ENCODE measurements around the gene RHOC. TPM values are rescaled to one million over a fixed set of nuclear protein-coding genes. Genes with fewer than 3 reads are reported as not detected.

The RHOC gene
- total RNA-seq, 2 experiments from 2014 or later = 81.2 to 85.5 TPM

DNA sequence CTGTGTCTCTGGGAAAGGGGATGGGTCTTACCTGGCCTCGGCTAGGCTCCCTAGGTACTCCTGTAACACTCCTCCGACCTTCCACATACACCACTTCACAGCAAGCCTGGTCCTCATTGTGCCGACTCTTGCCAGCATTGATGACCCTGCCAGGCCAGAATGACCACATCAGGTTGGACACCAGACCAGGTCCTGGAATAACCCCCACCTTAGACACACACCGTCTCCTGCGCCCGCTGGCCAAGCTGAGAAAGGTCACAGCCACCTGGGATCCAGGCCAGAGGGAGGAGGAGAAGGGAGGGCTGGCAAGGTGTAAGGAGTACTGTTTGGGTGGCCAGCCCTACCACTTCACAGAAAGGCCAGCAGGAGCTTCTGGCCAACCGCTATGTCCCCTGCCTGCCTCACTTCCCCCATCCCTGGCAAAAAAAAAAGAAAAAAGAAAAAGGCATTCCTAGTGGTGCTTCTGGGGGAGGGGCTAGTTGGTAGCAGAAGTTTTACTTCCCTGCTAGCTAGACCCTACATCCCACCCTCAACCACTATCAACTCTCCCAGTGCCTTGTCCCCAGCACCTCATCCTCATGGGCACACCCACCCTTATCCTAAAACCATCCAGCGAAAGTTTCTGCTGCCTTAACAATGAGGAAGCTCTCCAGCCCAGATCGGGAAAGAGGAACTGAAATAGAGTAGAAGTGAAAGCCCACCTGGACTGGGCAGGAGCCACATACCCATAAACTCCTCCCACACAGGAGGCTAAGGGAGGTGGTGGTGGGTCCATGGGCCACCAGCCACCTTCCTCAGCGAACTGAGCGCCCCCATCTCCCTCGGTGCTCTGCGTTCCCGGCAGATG is 6.8 kb upstream of the RHOC start:
- POLR2A ChIA-PET = interaction anchor here (1.1 to 2.3 kb wide), 3 partner anchors 9 to 95 kb away, joined by 3 to 8 read pairs (median 4); partner anchors contain the start of gene ST7L
- Mint-ChIP-seq H3K9me3 (no peaks in the 10 kb centered on the region), H3K4me3 (peak overlapping the region; percentile 81), H3K27me3 (peaks cover 44% of the 10 kb centered on the region), H3K27ac (no peak overlapping the region), H3K36me3 (no peaks in the 10 kb centered on the region), H3K4me1 (peaks cover 23% of the 10 kb centered on the region)
- ATAC-seq (ENCODE audit: low read depth) (no peak), DNase-seq (no peak)

DNA sequence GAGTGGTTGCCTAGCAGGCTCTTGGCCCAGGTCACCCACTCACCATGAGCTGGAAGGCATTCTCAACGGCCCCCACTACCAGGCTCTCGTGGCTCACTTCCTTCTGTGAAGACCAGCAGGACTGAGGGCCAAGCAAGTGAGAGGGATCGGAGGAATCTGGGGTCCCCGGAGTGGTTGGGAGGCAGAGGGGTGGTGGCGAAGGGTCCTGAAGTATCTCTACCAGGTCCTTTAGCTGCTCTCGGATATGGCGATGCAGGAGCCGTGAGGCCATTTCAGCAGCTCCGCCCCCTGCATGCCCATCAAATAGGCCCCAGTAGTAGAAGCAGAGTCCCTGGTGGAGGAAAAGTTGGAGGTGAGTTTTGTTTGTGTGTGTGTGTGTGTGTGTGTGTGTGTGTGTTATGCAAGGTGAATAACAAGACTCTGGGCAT is 5.8 kb upstream of the RHOC start:
- no peaks in the 10 kb centered on the region for H3K36me3 Mint-ChIP-seq
- peaks cover 21% of the 10 kb centered on the region for H3K4me1 Mint-ChIP-seq
- no peak overlapping the region for H3K4me3 Mint-ChIP-seq
- ATAC-seq (ENCODE audit: low read depth) (no peak), DNase-seq (no peak)
- H3K27ac Mint-ChIP-seq = no peak overlapping the region
- POLR2A ChIA-PET = no interaction called here
- H3K27me3 Mint-ChIP-seq = peaks cover 50% of the 10 kb centered on the region
- no peaks in the 10 kb centered on the region for H3K9me3 Mint-ChIP-seq

DNA sequence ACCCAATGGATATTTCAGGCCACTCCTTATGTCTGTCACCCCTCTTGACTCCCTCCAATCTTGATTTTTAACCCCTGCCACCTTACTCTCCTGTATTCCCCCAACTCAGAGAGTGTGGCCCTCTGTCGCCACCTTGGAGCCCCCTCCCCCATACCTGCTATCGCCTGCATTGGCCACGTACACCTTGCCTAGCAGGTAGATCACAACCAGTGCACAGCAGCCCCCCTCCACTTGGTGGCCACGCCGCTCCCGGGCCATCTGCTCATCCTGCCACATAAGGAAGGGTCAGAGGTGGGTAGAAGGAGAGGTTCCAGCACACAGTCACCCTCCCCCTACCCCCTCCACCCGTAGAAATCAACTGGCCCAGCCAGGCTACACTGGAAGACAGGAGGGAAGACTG is 5.3 kb upstream of the RHOC start:
- Mint-ChIP-seq H3K9me3 (no peaks in the 10 kb centered on the region), H3K27me3 (peaks cover 55% of the 10 kb centered on the region), H3K27ac (no peak overlapping the region), H3K36me3 (no peaks in the 10 kb centered on the region), H3K4me3 (no peak overlapping the region), H3K4me1 (peaks cover 24% of the 10 kb centered on the region)
- DNase-seq = no peak
- no peak for ATAC-seq (ENCODE audit: low read depth)
- POLR2A ChIA-PET = no interaction called here

GRCh38 chr1:112711670-112712069 is 4.7 kb upstream of the RHOC start:
- Mint-ChIP-seq H3K27me3 (peaks cover 55% of the 10 kb centered on the region), H3K27ac (no peak overlapping the region), H3K4me3 (no peak overlapping the region), H3K4me1 (peaks cover 24% of the 10 kb centered on the region), H3K9me3 (no peaks in the 10 kb centered on the region), H3K36me3 (no peaks in the 10 kb centered on the region)
- POLR2A ChIA-PET = no interaction called here
- no peak for ATAC-seq (ENCODE audit: low read depth)
- no peak for DNase-seq

- Mint-ChIP-seq H3K4me1 (peaks cover 21% of the 10 kb centered on the region), H3K27me3 (peaks cover 55% of the 10 kb centered on the region), H3K36me3 (no peaks in the 10 kb centered on the region), H3K9me3 (no peaks in the 10 kb centered on the region), H3K27ac (no peak overlapping the region), H3K4me3 (no peak overlapping the region)
- no peak for ATAC-seq (ENCODE audit: low read depth)
- POLR2A ChIA-PET = no interaction called here
- DNase-seq = no peak
Measured at GRCh38 chr1:112711041-112711440, 4.1 kb upstream of the RHOC start.

DNA sequence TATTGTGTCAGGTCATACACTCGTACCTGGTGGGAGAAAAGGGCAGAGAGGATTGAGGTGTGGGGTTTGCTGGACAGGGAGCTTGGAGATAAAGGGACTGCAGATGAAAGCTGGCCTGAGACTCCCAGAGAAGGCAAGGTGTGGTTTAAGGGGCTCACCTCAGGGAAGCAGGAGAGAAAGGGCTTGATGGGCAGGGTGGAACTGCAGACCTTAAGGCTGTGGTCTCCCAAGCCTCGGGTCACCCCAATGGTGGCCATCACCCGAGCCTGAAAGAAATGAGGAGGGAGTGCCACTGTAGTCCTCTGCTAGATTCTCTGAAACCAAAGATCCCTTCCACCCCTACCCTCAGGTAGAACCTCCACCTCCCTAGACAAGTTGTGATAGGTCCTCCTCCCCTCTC is 3.7 kb upstream of the RHOC start:
- Mint-ChIP-seq H3K9me3 (no peaks in the 10 kb centered on the region), H3K27ac (no peak overlapping the region), H3K27me3 (peaks cover 55% of the 10 kb centered on the region), H3K4me1 (peaks cover 20% of the 10 kb centered on the region), H3K36me3 (no peaks in the 10 kb centered on the region), H3K4me3 (no peak overlapping the region)
- no peak for ATAC-seq (ENCODE audit: low read depth)
- DNase-seq = no peak
- POLR2A ChIA-PET = no interaction called here

DNA sequence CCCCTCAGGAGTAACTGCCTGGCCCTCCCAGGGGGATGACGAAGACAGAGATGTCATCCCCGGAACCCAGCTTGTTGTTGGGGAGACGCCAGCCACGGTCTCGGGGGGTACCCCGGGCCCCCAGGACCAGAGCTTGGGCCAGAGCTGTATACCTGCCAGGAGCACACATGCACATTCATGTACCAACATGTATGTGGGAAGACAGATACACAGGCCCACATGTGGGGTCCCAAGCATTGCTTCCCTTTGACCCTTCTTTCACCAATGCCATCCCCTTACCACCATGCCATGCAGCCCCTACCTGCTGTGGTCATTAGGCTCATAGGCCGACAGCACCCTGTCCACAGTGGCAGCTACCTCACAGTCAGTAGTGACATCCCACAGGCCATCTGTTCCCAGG is 3.2 kb upstream of the RHOC start:
- peaks cover 55% of the 10 kb centered on the region for H3K27me3 Mint-ChIP-seq
- ATAC-seq (ENCODE audit: low read depth) (no peak), DNase-seq (no peak)
- peaks cover 22% of the 10 kb centered on the region for H3K4me1 Mint-ChIP-seq
- POLR2A ChIA-PET = interaction anchor here (1.2 kb wide), 1 partner anchor 35 kb away, joined by 5 read pairs; the partner anchor contains the start of gene MOV10
- H3K9me3 Mint-ChIP-seq = no peaks in the 10 kb centered on the region
- no peak overlapping the region for H3K4me3 Mint-ChIP-seq
- no peaks in the 10 kb centered on the region for H3K36me3 Mint-ChIP-seq
- no peak overlapping the region for H3K27ac Mint-ChIP-seq

DNA sequence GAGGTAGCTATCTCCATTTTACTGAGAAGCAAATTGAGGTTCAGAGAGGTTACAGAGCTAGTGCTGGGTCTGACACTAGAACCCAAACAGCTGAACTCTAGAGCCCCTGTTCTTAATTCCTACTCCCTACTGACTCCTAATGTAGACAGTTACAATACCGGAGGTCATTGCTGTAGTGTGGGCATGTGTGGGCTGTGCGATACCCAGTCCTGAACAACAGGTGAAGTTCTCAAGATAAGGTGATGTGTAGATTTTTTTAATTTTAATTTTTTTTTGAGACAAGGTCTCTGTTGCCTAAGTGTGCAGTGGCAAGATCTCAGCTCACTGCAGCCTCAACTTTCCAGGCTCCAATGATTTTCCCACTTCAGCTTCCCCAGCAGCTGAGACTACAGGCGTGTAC is 1.6 kb upstream of the RHOC start:
- H3K4me3 Mint-ChIP-seq = no peak overlapping the region
- DNase-seq (no peak), ATAC-seq (ENCODE audit: low read depth) (no peak)
- H3K4me1 Mint-ChIP-seq = peaks cover 29% of the 10 kb centered on the region
- H3K27ac Mint-ChIP-seq = no peak overlapping the region
- no peaks in the 10 kb centered on the region for H3K36me3 Mint-ChIP-seq
- POLR2A ChIA-PET = interaction anchor here (0.5 to 1.2 kb wide), 3 partner anchors 40 to 90 kb away, joined by 4 to 5 read pairs (median 4); partner anchors contain the start of genes CAPZA1 and ST7L
- H3K27me3 Mint-ChIP-seq = peaks cover 44% of the 10 kb centered on the region
- H3K9me3 Mint-ChIP-seq = no peaks in the 10 kb centered on the region

DNA sequence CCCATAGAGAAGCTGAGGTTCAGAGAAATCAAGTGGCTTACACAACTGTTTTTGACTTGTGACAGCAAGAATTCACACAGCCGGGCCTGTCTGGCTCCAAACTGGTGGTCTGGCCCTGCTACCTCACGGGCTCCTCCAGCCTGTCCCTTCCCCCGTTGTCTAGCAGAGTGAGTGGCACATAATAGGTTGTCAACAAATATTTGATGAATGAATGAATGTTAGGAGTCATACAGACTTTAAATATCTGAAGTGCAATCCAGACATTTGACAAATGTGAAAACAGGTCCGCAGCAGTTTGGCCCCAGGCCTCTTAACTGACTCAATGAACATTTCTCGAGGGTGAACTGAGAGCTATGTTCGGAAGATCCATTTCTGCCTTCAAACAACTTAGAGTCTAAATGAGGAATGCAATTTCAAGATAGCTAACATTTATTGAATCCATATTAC is 1.1 kb upstream of the RHOC start:
- no peaks in the 10 kb centered on the region for H3K36me3 Mint-ChIP-seq
- DNase-seq (no peak), ATAC-seq (ENCODE audit: low read depth) (no peak)
- POLR2A ChIA-PET = interaction anchor here (1.1 to 1.2 kb wide), 2 partner anchors 39 to 89 kb away, joined by 4 to 5 read pairs; partner anchors contain the start of genes CAPZA1 and ST7L
- H3K4me1 Mint-ChIP-seq = peaks cover 31% of the 10 kb centered on the region
- H3K27ac Mint-ChIP-seq = no peak overlapping the region
- no peaks in the 10 kb centered on the region for H3K9me3 Mint-ChIP-seq
- peak overlapping the region; percentile 84 for H3K4me3 Mint-ChIP-seq
- H3K27me3 Mint-ChIP-seq = peaks cover 40% of the 10 kb centered on the region

DNA sequence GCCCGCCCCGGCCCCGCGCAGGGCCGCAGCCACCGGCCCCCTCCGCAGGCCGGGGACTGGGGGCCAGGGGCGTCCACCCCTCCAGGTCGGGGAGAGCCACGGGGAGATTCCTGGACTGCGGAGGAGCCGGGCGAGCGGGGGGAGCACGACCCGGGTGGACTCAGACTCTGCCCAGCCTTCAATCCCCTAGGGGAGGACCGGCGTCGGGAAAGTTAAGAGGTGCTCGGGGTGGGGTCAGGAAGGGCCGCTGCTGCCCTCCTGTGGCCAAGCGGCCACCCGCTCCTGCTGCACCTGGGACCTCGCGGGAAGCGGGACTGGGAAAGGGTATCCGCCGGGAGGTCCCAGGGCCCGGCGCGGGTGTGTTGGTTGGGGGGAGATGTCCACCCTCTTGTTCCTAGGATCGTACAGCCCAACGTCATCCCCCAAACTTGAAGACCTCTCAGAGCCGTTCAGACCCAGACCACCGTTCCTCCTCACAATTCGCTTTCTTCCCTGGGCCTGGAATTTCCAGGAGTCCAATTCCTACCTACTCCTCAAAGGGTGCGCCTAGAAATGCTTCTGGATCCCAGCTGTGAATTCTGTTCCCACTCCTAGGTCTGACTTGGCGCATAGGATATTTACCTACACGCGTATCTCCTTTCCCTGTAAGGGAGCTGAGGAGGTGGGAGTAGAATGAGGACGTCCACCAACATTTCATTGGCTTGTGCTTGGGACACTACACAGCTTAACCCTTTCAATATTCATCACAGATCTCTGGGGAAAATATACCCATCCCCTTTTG is 484 bp upstream of the RHOC start:
- ATAC-seq (ENCODE audit: low read depth) (peak; percentile 47), DNase-seq (peak; percentile 79)
- H3K27ac Mint-ChIP-seq = peak overlapping the region; percentile 74
- H3K27me3 Mint-ChIP-seq = peaks cover 34% of the 10 kb centered on the region
- peaks cover 35% of the 10 kb centered on the region for H3K4me1 Mint-ChIP-seq
- no peaks in the 10 kb centered on the region for H3K9me3 Mint-ChIP-seq
- H3K4me3 Mint-ChIP-seq = peak overlapping the region; percentile 84
- POLR2A ChIA-PET = interaction anchor here (0.6 to 1.3 kb wide), 4 partner anchors 33 to 88 kb away, joined by 3 to 5 read pairs (median 4); partner anchors contain the start of genes CAPZA1, MOV10 and ST7L
- H3K36me3 Mint-ChIP-seq = peaks cover 1% of the 10 kb centered on the region

GRCh38 chr1:112704934-112705627 is 1.8 kb downstream of the RHOC start:
- H3K36me3 Mint-ChIP-seq = peaks cover 8% of the 10 kb centered on the region
- no peaks in the 10 kb centered on the region for H3K9me3 Mint-ChIP-seq
- DNase-seq = peak; percentile 60
- peak overlapping the region; percentile 89 for H3K27ac Mint-ChIP-seq
- H3K4me1 Mint-ChIP-seq = peaks cover 51% of the 10 kb centered on the region
- peaks cover 23% of the 10 kb centered on the region for H3K27me3 Mint-ChIP-seq
- H3K4me3 Mint-ChIP-seq = peak overlapping the region; percentile 84
- peak; percentile 81 for ATAC-seq (ENCODE audit: low read depth)
- POLR2A ChIA-PET = interaction anchor here (0.6 to 4.2 kb wide), 7 partner anchors 10 to 314 kb away, joined by 3 to 35 read pairs (median 7); partner anchors contain the start of genes CAPZA1, MOV10, PPM1J and ST7L

DNA sequence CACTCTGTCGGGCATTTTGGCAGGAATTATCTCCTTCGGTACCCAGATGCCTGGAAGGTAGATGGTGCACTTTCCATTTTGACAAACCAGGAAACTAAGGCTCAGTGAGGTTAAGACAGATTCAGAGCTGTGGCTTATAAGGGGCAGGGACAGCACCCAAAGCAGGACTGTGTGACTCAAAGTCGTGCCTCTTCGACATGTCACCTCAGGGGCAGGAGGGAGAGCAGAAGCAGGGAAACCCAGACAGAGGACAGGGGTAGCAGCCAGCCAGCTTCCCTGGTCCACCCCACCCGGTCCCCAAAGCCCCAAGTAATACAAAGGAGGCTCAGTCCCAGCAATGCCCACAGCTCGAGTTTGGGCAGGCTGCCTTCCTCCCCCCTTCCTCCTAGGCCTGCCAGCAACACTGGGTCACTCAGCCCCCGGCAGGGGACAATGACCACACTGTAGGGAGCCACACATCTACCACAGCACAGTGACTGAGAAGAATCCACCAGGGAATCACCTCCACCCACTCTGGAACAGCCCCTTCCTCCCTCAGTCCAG is 2.5 kb downstream of the RHOC start:
- DNase-seq (no peak), ATAC-seq (ENCODE audit: low read depth) (no peak)
- Mint-ChIP-seq H3K9me3 (no peaks in the 10 kb centered on the region), H3K4me1 (peaks cover 52% of the 10 kb centered on the region), H3K36me3 (peaks cover 8% of the 10 kb centered on the region), H3K27me3 (peaks cover 17% of the 10 kb centered on the region), H3K4me3 (peak overlapping the region; percentile 84), H3K27ac (peak overlapping the region; percentile 89)
- POLR2A ChIA-PET = interaction anchor here (0.6 to 4.2 kb wide), 9 partner anchors 10 to 314 kb away, joined by 3 to 35 read pairs (median 7); partner anchors contain the start of genes CAPZA1, MOV10, PPM1J and ST7L
